GM12872 (cell line): Measurements from ENCODE around the gene ZNF385B.

Experiments used
- TF ChIP-seq, protein P1 (sequence below): IDR thresholded peaks from 3 replicates; pipeline ENCODE4 v1.5.1; 2011; ENCODE audit warnings: low read depth, mild to moderate bottlenecking, low read length, moderate library complexity; ENCODE audit not compliant: insufficient read depth

Gene ZNF385B

DNA sequence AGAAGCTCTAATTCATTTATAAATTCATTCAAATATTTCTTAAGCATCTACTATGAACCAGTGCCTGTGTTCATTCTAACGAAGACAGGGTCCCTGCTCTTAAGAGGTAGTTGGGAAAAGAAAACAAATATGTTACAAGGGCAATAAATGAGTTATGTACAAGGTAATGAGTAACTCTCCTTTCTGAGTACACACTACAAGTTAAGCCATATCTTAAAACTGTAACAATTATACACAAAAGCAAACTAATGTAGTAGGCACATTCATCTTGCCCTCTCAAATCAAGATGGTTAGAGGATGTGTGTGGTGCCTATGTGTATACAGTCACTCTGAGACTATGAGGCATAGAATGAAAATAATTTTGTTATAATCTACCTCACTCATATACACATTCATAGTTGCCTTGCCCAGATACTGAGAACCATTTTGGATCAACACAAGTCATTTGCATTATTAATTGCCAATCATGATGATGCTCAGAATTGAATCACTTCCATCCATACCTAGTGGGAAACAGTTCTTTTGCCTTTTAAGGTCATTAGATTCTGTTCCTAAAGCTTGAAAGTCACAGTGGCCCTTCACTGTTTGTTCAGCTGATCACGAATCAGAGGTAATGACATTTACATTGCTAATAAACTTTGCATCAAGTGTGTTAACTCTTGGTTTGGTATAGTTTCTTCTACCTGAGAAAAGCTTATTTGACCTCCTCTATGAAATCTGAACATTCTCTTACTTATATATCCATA, 283.1 kb downstream of the ZNF385B start:
- TF ChIP-seq, protein P1, sequence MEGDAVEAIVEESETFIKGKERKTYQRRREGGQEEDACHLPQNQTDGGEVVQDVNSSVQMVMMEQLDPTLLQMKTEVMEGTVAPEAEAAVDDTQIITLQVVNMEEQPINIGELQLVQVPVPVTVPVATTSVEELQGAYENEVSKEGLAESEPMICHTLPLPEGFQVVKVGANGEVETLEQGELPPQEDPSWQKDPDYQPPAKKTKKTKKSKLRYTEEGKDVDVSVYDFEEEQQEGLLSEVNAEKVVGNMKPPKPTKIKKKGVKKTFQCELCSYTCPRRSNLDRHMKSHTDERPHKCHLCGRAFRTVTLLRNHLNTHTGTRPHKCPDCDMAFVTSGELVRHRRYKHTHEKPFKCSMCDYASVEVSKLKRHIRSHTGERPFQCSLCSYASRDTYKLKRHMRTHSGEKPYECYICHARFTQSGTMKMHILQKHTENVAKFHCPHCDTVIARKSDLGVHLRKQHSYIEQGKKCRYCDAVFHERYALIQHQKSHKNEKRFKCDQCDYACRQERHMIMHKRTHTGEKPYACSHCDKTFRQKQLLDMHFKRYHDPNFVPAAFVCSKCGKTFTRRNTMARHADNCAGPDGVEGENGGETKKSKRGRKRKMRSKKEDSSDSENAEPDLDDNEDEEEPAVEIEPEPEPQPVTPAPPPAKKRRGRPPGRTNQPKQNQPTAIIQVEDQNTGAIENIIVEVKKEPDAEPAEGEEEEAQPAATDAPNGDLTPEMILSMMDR: no peak

DNA sequence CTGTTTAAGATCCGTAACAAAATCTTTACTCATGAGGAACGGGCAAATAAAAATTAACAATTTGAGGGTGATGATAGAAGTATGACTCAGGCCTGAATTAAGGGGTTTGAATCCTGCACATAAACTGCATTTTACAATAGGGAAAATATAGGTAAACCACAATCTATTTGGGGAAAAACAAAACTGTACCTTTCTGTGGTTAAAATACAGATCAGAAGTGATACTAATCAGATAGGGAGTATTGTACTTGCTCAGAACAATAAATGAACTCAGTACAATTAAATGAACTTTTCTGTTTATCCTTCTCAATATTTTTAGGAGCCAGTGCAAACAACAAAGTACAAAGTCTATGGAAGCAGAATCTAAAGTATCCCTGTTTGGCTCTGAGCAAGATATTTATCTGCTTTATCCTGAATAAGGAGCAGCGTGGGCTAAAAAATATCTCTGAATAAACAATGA, 287.3 kb downstream of the ZNF385B start:
- TF ChIP-seq, protein P1: no peak

DNA sequence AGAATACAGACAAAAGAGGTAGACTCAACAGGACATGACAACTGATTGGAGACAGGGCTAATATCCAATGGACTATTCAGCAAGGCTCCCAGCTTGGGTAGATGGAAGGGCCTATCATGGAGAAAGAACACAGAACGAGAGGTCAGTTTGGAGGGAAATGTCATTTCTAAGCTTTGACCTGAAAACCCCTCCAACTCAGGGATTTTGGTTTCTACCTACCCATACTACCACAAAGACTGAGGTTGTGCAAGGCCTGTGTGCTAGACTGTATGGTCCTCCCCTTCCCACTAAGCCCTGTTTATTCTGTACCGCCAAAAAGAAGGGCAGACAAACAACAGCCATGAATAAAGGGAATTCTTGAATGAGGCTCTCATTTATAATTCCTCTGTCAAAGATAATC, 288.9 kb downstream of the ZNF385B start:
- TF ChIP-seq, protein P1: no peak

DNA sequence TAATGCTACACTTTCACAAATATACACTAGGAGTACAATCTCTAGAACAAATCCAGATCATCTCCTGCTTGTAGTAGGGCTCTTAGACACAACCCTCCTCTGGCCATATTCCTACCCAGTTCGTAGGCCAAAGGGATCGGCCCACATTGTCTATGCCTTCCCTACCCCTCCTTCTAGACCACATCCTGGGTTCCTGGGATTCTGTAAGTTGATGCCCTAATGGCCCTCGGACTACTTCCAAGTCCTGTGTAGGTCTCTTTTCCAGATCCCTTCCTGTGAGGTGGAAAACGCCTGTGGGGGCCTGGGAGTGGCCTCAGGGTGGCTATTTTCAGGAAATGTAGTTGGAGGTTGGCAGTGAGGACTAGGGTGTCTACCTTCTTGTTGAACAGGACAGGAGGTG, 289.7 kb downstream of the ZNF385B start:
- TF ChIP-seq, protein P1: no peak

DNA sequence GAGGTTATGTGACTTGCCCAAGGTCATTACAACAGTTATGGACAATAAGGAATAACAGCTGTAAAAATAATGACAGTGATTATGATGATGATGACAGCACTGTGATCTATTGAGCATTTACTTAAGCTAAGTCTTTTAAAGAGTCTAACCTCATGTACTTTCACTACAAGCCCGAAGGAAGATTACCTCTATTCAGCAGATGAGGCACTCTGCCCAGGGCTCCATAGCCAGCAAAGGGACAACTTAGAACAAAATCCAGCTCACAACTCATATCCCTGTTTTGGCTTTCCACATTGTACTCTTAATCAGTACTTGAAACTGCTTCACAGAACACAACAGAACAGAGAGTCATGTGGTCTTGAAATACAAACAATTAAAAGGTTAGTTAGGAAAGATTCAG, 290.2 kb downstream of the ZNF385B start:
- TF ChIP-seq, protein P1: no peak

- TF ChIP-seq, protein P1: no peak
Measured at GRCh38 chr2:179569831-179570233, 291.6 kb downstream of the ZNF385B start.

DNA sequence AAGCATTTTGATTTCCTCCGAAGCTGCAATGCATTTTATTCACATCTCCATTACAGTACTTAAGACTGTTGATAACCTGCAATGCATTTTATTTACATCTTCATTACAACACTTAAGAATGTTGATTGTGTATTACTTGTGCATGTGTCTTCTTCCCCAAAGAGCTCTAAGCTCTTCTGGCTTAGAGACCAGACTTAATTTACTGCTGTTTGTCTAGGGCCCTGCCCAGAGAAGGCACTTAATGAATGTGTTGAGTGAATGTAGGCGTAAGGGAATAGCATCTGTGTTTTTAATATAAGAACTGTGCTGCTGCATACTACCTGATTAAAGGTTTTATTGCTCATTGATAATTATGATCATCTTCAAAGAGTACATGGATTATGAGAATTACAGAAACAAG, 295.6 kb downstream of the ZNF385B start:
- TF ChIP-seq, protein P1: no peak
